ENCODE data around the gene CPVL.
A peak's percentile ranks its signal among the peaks of the same experiment; 100 is the strongest.

CPVL gene

DNA sequence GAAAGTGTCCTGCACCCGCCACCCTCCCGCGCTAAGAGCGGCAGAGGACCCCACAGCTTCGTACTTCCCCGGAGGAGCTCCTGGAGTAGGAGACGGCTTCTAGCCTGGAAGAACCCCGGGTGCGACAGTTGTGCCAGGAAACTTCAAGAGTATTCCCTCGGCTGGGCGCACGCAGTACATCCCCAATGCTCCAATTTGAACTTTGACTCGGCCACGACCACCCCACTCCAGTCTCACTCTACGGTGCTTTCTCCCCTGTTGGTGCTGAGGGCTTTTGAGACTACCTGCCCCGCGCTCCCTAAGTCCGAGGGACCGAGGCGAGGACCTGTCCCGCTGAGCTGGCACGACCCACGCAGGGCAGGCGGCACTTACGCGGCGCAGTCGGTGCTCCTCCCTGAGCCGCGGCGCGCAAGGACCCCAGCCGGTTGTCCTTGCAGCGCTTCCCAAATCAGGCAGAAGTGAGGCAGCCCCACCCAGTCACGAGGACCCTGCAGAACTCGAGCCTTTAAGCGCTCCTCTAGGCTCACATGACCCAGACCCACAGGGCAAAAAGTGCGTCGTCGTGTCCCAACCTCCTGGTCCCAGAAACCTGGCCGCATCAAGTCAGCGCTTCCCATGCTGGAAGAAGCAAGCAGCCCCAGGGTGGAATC lies at the start of gene CPVL:
CPVL (minus strand) TSS at position 481 of the 650 bp plus-strand sequence. CDS start 25,476 bp downstream, outside the sequence.
- DNase-seq (ENCODE audit: low read depth in 2 of 2) = no peak

DNA sequence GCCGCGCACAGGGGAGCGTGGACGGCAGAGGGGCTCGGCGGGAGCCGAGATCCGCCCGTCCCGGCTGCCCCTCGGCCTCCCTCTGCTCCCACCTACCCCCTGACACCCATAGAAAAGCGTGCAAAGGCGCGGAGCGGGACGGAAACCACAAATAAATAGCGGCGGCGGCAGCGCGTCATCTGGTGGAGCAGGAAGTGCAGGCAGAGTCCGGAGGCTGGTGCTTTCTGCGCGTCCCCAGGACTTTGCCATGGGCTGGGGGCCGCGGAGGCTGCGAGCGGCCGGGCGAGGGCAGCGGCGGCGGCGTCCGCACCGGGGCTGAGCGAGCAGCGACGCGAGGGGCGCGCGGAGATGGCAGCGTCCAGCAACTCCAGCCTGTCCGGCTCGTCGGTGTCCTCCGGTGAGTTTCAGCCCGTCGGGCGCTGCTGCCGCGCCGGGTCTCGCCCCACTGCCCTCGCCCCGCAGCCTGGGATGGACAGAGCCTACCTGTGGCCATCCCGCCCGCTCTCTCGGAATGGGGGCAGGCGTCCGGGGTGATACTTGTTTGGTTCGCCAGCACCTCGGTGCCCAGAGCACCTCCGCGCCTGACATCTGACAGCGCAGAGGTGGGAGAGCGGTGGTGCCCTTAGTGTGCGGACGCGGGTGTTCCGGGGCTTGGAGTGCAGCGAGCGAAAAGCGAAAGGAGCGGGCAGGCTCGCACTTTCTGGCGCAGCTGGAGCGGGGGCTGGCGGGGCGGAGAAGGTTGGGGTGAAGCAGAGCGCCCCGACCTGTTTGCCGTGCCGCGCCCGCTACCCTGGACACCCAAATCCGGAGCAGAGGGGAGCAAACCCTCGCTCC lies 48.5 kb upstream of the CPVL start, which contains the start of gene CHN2:
CHN2 (plus strand) TSS at position 182 of the 834 bp plus-strand sequence.
- no peak for DNase-seq (ENCODE audit: low read depth in 2 of 2)

DNA sequence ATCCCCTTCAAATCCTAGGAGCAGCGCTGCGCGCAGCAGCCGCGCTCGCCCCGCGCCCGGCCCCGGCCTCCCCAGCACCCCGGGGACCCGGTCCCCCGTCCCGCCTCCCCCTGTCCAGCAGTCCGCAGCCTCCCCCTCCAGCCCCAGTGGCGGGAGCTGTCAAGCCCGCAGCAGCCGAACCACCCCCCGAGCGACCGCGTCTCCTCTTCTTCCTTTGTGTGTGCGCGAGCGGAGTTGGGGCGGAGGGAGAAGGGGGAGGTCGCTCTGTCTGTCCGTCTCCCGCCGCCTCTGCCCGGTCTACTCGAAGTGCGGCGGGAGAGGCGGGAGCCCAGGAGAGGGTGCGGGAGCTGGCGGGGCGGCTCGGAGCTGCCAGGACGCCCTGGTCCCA lies 47.9 kb upstream of the CPVL start:
- no peak for DNase-seq (ENCODE audit: low read depth in 2 of 2)

DNA sequence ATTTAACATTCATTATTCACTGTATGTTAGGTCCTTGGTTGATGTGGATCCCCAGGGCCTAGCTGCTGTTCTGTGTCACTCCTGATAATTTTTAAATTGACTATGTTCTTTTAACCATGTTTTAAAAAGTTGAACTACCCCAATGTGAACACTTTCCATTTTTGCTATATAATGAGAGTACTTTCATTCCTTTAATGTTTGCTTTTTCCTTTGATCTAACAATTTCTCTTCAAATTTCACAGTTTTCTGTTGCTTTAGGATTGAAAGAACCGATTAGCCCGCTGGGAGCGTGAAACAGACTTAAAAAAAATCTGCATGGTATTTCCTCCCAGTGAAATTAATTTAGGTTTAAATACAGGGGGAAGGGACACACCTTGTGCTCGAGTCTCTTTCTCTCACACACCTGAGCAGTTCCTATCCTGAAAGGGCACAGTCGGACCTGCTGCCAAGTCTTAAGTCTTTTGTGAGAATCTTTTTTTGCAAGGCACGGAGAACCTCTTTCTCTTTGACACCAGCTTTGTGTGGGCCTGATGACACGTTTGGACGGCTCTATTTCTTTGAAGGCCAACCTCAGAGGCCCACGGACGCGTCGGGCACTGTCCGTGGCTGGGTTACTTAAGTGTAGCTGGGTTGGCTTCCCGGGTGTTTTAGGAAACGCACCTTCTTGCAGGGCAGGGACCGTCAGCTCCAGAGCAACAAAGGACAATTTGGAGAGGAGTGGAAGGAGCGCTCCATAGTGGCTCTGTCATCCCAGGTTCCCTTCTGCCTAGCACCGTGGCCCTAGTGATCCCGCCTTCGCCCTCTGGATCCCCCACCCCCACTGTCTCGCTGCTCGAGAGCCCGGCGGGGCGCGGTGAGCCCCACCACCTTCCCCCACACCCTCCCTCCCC lies 47.2 kb upstream of the CPVL start:
- no peak for DNase-seq (ENCODE audit: low read depth in 2 of 2)

DNA sequence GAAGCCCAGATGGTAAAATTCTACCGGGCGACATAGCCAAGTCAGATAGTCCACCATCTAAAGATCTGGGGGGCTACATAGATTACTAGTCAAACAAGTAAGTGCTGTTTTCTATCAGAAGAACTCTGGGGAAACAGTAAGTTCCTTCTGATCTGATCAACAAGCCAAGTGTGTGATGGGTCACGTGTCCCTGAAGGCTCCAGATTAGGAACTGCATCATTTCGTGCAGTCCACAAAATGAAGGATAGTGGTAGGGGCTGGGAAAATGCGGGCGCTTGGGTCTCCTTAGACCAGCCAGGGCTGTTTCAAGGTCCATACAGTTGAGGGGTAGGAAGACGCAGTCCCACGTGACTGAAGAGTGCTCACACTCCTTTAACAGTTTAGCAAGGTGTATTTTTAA lies 46.5 kb upstream of the CPVL start:
- DNase-seq (ENCODE audit: low read depth in 2 of 2) = no peak

DNA sequence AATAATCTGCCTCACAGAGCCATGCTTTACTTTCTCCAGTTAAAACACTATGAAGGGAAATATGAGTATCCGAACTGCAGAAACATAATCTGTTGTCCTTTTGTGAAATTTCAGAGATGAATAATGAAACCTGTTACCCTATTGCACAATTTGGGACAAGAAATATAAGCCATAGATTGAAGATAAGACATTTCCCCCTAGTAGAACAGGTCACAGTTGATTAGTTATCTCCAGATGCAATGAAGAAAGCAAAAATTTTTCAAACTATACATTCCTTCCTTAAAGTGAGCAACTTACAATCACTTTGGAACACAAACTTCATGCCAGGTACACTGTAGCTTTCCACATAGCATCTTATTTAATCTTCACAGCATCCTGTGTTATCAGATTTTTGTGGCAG lies 46.0 kb upstream of the CPVL start:
- no peak for DNase-seq (ENCODE audit: low read depth in 2 of 2)

DNA sequence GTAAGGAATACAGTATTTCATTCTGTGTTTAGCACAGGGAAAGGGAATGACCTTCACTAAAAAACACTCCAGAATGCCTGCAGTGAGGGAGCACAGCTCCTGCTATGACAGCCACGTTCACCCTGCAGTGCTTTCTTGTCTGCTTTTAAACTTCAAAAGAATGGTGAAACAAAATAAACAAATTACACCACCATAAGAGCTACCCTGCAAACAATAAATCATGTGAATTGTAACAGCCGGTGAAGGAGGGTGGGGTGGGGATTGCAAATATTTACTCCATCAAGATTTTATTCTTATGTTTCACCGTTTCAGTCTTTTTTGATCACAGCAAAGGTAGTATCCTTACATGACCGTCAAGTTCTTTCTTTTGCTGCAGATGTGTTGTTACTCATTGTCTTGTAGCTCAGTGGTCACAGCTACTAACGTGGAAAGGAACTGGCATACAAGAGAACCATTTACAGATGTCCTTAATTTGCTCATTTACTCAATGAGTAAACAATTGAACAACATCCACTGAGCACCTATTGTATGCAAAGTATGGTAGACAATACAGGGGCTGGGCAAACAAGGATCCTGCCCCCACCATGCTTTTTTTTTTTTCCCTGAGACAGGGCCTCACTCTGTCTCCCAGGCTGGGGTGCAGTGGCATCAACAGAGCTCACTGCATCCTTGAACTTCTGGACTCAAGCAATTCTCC lies 44.2 kb upstream of the CPVL start:
- no peak for DNase-seq (ENCODE audit: low read depth in 2 of 2)

DNA sequence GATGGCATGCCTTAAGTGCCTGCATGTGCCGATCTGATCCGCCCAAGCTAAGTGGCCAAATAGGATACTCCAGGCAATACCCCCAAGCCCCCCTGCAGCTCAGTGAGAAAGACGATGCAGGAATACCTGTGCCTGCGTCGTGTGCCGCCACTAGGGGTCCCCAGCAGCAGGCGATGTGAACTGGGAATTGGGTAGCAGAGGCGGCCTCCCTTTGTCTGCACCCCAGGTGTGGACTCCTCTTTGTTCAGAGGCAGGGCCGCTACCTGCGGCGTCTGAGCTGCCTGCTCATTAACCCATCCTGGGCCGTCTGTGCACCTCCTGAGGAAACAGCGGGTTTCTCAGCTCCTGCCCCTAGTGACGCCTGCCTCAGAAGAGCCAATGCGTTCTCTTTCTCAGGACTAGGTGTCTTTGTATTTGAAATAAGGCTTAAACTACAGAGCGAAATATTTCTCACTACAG lies 43.4 kb upstream of the CPVL start:
- DNase-seq (ENCODE audit: low read depth in 2 of 2) = peak in 1 of 2 donors; percentile 40

DNA sequence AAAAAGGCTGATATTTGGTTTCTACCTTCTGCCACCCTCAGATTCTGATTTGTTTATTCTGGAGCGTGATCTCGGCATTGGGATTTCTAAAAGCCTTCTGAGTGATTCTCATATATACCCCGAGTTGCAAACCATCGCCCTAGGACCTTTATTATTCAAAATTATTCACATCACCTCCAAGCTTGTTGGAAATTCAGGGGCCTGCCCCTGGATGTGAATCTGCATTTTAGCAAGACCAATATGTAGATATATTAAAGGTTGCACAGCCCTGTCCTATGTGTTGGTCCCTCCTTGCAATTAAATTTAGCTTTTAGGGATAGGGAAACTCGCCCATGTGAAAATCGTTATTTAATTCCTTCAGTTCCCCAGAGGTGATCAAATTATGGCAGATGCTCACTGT lies 39.3 kb upstream of the CPVL start:
- DNase-seq (ENCODE audit: low read depth in 2 of 2) = no peak

DNA sequence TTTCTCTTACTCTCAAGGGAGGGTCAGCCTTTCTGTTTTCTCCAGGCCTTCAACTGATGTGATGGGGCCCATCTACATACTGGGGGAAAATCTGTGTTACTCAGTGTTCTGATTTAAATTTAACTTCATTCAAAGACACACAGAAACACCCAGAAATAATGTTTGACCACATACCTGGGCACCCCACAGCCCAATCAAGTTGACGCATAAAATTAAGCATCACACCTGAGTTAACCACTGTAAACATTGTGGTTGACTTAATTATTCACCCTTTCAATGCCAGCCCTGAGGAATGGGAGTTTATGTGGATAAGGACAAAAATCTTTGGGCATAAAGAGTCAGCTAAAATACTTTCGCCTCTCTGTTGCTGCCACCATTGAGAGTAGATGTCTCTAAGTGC lies 38.3 kb upstream of the CPVL start:
- no peak for DNase-seq (ENCODE audit: low read depth in 2 of 2)

DNA sequence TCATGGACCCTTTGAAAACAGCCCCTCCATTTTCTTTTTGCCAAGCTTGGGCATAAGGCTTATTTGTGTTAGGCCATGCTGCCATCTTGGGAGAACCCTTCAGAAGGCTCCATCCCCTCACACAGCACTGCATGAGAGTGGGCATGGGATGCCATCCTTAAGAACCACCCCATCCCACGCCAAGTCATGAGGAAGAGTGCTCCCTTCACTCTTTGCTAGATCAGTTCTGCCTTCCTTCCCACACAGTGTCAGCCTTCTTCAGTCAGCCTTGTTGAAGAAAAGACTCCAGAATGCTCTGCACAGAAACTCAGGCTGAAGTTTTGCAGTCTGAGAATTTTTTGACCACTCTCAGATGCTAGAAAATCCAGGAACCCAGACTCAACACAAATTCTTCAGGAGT lies 32.8 kb upstream of the CPVL start:
- no peak for DNase-seq (ENCODE audit: low read depth in 2 of 2)

DNA sequence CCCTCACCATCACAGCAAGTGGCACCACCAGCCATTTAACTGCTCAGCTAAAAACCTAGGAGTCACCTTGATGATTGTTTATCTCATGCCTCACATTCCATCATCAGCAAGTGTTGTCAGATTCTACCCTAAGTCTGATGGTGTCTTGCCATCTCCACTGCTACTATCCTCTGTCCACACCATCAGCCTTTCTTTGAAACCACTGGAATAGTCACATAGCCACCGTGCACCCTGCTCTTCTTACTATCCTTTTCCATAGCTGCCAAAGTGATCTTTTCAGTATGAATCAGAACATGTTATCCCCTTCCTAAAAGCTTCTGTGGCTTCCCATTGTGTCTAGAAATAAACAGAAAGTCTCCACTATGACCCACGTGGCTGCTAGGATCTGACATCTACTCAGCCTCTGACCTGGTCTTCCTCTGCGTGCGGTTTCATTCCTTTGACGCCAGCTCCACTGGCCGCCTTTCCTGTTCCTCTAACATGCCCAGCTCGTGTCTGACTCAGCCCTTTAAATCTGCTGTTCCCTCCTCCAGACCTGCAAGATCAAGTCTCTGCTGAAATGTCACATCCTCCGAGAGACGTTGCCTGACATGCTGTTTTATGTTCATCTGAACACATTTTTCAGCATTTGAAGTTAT lies 31.7 kb upstream of the CPVL start:
- no peak for DNase-seq (ENCODE audit: low read depth in 2 of 2)

DNA sequence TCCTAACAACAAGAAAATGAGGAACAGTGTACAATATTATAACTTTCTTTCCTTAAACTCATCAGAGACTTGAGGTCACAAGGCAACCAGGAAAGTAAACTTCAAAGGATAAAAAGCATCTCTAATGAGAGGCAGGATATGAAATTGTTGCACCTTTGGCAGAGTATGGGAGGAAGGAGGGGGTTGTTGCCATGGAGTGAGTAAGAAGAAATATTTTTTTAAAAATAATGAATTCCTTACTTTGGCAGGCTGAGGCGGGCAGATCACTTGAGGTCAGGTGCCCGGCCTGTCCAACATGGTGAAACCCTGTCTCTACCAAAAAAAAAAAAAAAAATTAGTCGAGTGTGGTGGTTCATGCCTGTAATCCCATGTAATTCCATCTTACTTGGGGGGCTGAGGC lies 27.1 kb upstream of the CPVL start:
- DNase-seq (ENCODE audit: low read depth in 2 of 2) = no peak

DNA sequence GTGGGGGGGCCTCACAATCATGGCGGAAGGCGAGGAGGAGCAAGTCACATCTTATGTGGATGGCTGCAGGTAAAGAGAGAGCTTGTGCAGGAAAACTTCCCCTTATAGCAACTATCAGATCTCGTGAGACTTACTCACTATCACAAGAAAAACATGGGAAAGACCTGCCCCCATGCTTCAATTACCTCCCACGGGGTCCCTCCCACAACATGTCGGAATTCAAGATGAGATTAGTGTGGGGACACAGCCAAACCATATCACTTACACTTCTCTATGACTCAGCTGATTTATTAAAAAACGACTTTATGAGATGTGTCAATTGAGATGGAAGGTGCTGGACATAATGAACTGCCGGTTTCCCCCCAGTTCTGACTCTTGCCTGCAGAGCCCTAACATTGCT lies 24.4 kb upstream of the CPVL start:
- DNase-seq (ENCODE audit: low read depth in 2 of 2) = no peak

DNA sequence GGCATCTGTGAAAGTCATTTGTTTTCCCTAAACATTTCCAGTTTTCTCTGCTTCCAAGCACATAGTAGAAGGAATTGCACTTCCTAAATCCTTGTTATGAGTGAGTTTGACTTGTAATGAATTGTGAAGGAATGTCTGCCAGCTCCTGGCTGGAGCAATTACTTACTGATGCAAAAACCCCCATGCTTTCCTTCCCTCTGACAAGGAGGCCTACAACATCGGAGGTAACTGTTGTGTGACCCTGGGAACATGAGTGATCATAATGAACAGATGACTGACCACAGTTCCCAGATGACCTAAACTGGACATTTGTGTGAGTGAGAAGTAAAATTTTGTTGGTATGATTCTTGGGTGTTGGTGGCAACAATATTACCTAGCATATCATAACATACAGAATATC lies 21.4 kb upstream of the CPVL start:
- DNase-seq (ENCODE audit: low read depth in 2 of 2) = no peak

DNA sequence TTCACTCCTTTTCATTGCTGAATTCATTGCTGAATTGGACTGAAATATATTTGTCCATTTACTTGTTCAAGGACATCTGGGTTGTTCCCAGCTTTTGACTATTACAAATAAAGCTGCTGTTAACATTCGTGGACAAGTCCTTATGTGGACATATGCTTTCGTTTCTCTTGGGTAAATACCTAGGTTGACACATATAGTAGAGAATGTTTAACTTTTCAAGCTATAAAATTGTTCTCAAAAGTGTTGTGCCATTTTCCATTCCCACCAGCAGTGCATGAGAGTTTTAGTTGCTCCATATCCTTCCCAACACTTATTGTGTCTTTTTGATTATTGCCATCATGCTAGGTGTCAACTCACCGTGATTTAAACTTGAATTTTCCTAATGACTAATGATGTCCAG lies 17.5 kb upstream of the CPVL start:
- DNase-seq (ENCODE audit: low read depth in 2 of 2) = no peak

DNA sequence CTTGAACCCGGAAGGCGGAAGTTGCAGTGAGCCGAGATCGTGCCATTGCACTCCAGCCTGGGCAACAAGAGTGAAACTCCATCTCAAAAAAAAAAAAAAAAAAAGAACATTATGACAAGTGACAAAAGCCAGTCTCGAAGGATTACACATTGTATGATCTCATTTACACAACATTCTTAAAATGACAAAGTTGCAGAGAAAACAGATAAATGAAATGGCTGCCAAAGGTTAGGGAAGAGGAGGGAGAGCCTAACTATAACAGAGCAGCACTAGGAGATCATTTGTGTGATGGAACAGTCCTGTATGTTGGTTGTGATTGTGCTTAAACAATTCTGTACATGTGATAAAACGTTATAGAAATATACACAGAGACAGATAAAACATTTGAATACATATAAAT lies 16.2 kb upstream of the CPVL start:
- no peak for DNase-seq (ENCODE audit: low read depth in 2 of 2)

DNA sequence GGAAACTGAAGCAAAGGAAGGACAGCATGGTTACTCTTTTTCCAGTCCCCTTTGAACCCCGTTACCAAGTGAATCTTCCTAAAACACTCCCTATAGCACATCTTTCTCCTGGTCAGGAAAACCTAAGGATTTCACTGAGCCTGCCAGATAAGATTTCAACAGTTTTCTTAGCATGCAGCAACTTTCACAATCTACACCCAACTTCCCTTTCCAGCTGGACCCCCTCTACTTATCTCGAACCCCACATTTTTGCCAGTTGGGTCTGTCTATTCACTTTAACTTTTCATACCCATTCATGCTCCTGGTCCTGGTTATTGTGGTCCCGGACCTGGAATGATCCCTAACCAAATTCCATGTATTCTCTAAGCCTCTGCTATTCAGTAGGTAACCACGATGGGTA lies 14.9 kb upstream of the CPVL start:
- no peak for DNase-seq (ENCODE audit: low read depth in 2 of 2)

DNA sequence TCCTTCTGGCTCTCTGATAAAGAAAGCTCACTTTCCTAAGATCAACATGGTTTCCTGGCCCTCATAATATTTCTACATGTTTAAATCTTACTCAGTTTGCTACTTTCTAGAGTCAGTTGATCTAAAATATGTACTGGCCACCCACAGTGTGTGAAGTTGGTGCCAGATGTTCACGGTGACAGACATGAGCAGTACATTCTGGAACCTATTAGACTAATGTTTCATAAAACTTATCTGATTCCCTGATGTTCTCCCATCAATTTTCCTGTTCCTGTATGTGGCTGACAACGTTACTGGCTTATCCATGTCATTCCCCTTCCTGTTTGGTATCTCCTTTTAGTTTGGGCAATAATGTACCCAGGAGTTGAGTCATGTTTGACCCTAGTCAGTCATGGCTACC lies 13.7 kb upstream of the CPVL start:
- no peak for DNase-seq (ENCODE audit: low read depth in 2 of 2)

DNA sequence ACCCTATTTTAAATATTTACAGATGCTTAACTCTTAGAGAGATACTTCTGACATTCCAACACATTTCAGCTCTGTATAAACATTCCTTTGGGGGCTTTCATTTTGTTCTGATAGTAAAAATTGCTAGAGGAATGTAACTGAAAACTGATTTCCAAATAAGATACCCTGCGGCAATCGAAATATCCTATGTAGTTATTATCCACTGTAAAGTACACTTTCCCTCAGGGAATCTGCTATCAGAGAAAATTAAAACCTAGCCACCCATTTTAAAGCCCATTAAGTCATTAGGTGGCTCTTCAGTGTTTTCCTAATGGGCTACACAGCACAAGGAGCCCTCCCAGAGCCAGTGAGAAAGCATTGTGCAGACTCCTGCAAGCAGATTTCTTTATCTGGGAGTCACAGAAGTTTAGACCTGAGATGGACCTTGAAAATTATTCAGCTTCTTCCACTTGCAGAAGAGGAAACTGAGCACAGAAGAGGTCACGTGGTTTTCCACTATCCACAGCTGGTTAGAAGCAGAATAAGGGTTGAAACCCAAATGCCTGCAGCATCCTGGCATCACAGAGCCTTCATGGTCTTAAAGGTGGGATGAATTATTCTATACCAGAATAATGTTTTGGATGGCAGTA lies 12.6 kb upstream of the CPVL start:
- DNase-seq (ENCODE audit: low read depth in 2 of 2) = no peak
